Activated CD4-positive, alpha-beta T cell treated with anti-CD3 and anti-CD28 coated beads, Interleukin-2, Interleukin-4, amounts not matched to agents 100 ng/mL and 50 ng/mL, durations not matched to agents 16 hours and 8 hours (primary cell): ENCODE data around the gene SPATA2.

Source experiments
- DNase-seq: peaks from one replicate; pipeline ENCODE4 v3.0.0-alpha.2; 2020; ENCODE audit warnings: low spot score

SPATA2 gene

GRCh38 chr20:49858076-49858585 is 57.2 kb downstream of the SPATA2 start:
- DNase-seq = no peak

DNA sequence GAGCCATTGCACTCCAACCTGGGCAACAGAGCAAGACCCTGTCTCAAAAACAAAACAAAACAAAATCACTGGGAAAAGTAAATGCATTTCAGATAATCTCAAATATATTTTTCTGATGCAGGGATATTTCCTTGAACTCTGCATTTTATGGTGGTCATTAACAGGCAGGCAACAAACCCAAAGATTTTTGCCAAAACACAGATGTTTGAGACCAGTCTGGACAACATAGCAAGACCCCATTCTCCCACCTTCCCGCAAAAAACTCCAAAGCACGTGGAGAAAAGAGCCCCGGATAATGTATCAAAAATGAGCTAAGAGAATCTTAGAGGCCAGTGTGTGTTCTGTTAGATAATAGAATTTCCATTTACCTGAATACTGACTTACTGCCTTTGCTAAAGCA is 58.4 kb downstream of the SPATA2 start:
- DNase-seq = no peak

DNA sequence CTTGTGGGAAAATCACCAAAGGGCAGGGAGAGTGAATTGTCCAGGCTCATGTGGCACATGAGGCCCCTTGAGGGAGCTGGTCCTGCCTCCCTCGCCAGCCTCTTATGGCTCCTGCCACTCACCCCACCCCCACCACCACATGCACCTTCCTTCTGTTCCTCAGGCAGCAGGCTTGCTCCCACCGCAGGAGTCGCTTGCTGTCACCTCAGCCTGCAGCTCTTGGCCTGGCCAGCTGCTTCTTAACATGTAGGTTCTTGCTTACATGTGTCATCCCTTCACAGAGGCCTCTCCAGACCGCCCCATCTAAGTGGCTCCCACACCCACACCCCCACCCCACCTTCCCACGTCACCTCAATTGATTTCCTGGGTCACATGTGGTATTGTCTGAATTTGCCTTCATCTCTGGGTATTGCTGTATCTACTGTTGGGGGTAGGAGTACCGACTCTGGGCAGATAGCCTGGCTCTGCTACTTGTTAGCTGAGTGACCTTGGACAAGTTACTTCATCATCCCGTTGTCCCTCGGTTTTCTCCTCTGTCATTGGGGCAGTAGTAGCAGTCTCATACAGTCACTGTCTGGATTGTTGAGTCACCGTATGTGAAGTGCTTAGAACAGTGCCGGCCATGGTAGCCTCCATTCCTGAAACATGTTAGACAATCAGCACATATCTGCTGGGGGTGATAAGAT is 61.0 kb downstream of the SPATA2 start:
- DNase-seq = no peak

- DNase-seq = no peak
Observed at GRCh38 chr20:49853640-49854039, 61.7 kb downstream of the SPATA2 start.
